Measurements from ENCODE around the gene SAMD5.

The SAMD5 gene

DNA sequence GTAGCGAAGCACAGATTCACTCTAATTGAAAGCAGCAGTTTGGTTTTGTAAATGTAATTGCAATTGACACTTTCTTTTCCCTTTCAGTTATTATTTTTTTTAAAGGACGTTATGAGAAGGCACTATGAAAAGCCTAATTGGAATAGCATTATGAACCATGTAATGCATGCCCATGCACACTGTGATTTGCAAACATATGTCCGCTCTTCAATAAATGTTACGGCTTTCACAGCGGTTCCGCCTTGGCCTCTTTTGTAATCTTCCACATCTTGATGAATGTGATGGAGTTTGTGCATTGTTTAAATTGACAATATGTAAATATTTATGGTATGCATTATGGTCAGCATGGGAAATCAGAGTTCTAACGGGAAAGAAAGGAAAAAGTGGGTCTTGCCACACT is 61.3 kb downstream of the SAMD5 start:
- DNase-seq: no peak

DNA sequence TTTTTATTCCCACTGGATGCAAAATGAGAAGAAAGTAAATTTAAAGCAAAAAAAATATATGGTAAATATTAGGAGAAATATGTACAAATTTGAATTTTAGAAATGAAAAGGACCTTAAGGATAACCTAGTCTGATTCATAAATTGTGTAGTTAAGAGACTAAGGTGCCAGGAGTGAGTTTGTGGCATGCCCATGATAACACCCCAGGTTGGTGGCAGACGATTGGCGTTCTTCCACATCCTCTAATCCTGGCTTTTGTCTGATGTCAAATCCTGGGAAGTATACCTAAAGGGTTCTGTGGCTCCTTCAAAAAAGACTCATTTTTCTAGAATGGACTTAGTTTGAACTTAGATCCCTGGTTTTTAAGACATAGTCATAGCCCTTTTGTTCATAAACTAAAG is 62.2 kb downstream of the SAMD5 start:
- no peak for DNase-seq

DNA sequence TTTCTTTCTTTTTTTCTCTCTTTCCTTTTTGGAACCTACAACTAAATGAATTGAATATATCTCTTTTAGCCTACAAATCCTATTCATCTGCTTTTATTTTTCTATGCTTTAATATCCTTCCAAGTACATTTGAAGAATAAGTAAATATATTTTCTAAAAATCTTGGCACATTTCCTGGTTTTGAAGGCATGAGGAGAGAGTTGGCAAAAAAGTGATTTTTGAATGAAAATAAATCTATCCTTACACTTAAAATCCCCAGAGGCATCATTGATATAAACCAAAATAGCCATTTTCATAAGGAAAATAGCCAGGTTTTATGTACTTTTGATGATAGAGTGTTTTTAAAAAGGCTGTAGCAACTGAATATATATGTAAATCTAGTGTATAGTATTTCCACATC is 69.0 kb downstream of the SAMD5 start:
- no peak for DNase-seq

DNA sequence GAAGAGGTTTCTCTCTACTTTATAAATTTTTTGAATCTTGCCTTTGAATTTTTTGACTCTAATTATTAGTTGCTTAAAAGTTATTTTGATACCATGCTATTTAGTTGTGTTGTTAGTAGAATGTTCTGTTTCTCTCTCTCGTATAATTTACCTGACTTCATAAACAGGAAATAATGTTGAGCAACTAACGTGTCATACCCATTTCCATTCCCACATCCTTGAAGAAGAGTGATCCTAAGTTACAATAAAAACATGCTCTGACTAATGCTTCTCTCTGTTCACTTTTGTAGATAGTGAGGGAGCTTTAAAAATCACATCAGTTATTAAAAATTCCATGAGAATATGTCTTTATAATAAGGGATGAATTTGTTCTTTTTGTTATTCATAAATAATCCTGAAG is 69.7 kb downstream of the SAMD5 start:
- no peak for DNase-seq

DNA sequence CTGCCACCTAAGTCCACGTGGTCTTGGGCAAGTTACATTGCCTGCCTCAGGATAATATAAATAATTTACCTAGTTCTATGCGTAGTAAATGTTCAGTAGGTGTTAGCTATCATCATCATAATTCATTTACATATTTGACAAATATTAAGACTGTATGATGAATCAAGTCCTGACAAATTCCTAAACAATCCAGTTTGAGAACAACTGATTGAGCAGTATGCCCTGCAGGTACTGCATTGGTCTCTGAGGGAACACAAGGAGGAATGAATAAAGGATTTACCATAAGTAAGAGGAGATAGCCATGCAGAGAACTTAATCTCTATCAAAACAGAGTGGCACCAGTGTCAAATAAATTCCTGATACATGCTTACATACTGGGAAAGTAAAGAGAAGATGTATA is 70.4 kb downstream of the SAMD5 start:
- no peak for DNase-seq

DNA sequence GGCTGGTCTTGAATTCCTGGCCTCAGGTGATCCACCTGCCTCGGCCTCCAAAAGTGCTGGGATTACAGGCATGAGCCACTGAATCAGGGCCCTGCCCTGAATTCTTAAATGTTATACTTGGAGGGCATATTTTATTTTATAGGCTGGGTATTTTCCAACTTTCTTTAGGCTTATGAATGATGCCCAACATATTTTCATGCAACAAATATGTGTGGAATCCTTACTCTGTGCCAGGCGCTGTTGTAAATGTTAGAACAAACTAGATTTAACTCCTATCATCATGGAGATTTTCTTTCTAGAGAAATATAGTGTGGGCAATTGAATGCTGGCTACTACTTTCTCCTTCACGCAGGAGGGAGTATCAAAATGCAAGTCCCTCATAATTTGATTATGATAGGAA is 71.2 kb downstream of the SAMD5 start:
- no peak for DNase-seq

DNA sequence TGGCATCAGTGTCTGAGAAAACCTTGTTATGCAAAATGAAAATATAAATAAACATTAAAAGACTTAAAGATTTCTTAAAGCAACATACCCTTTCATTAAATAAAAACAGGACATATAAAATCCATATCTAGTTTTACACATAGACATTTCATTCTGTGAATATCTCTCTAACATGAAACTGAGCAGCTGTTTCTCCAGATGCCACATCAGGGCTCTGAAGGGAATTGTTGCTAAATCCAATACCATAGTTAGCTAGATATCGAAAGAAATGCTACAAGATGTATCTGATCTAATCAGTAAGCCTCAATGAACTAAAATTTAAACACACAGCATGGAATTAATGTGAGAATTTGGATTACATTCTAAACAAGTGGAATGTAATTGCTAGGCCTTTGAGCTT is 74.5 kb downstream of the SAMD5 start:
- no peak for DNase-seq

DNA sequence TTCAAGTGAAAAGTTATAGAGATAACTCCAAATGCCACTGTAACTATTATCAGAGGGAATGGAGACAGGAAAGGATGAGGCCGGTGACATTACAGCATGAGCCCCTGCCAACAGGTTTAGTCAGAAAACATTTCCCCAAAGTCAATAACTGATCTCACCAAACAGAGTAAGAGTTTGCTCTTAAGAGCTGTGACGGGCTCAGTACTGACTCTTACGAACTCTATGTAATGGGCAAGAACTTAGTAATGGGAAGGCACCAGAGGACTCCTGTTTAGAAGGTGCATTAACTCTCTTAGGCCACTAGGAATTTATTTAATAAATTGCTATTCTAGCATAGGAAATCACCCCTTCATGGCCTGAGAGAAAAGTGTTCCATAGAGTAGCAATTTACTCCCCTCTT is 76.8 kb downstream of the SAMD5 start:
- DNase-seq: no peak

DNA sequence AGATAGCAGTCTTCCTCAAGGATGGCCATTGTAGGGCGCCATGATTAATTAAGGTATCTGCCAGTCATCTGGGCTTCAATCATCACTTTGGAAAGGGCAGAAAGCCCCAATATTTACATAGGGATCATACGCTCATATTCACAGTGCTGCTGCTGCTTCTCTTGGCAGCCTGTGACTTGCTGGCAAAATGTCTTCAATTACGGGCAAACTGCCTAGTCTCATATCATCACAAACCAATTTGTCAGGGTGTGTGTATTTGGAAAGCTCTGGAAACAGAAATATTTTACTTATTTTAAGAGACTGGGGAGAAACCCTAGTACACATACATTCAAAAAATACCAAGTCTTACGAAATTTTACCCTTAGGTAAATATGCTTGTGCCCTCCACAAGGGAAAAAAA is 77.6 kb downstream of the SAMD5 start:
- DNase-seq: no peak

DNA sequence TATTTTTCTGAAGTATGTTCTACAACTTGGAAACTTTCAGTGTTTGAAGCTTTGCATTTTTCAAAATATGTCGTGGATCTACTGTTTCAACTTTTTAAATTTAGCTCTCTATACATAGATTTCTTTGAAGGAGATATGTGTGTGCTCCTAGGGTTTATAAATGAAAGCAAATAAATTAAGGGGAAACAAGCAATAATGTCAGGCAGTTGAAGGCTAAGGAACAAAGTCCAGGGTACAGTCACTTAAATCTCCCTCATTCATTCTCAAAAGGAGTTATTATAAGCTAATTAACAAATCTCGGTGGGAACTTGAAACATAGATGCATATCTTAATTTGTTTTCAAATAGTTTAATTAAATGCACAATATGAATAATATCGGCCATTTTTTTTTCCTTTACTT is 79.4 kb downstream of the SAMD5 start:
- DNase-seq: no peak

DNA sequence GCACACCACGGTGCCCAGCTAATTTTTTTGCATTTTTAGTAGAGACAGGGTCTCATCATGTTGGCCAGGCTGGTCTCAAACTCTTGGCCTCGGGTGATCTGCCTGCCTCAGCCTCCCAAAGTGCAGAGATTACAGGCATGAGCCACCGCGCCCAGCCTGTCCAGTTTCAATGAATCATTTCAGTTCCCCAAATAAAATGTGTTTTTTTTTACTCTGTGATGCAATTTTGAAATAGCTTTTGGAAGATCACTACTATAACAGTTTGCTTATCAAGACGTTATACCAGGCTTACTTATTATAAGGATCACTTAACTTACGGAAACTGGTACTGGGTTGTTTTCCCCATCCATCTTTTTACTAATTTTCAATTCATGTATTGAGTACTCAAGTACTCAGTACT is 80.0 kb downstream of the SAMD5 start:
- no peak for DNase-seq

DNA sequence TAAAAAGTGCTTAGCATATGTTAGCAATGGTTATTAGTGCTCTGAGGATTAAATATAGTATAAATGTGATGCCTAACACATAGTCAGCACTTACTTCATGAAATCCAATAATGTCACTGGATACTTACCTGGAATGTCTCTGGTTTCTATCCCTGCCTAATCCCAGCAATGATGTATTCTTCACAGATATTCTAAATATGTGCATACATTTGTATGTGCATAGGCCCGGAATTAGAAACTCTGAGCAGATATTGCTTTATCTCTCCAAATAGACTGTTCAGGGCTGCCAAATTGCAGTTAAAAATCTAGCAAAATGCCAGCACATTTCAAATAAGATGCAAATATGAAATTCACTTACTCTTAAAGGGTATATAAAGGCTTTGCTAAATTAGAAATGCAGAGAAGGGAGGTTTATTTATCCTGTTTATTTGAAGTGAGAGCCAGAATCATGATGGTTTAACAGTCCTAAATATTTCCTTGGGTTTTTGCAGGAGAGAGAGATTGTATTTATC is 81.3 kb downstream of the SAMD5 start:
- no peak for DNase-seq

DNA sequence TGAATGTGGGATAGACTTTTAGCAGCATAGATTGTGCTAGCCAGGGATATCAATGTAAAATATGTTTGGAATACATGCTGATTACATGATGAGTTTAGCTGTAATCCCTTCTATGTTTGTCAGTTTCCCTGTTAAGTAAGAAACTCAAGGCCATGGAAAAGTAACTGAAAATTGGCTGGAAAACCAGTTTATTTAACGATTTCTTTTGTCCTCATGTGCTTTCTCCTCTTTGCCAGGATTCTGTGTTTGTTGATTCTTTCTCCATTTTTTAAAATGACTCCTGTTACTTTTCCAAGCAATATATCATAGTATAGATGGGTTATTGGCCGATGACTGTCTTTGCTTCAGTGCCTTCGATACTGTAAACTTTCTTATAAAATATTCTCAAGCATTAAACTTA is 87.5 kb downstream of the SAMD5 start:
- no peak for DNase-seq

DNA sequence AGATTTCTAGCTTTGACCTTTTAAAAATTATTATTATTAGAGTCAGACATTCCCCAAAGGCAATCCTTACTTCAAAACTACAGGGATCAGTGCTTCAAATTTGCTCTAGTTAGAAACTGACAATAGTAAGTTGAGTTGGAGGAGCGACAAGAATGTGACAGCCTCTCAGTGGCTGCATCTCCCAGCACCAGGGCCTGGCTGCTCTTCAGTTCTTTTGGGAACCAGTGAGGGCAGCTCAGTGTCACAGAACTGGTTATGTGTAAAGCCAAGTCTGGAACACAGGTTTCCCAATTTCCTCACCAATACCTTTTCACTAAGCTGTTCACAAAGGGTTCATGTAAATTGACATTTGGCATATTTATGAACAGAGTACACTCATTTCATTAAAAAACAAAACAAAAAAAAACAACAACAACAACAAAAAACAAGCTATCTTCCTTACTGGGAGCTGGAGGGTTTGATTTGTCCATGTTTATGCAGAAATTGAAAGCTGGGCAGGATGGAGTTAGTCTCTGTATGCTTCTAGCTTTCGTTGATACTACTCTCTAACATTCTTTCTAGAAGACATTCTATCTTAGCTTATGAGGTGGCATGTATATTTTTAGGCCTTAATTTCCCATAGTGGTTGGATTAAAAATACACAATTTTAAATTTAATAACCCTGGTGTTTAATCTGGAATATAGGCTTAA is 95.0 kb downstream of the SAMD5 start:
- DNase-seq: no peak

DNA sequence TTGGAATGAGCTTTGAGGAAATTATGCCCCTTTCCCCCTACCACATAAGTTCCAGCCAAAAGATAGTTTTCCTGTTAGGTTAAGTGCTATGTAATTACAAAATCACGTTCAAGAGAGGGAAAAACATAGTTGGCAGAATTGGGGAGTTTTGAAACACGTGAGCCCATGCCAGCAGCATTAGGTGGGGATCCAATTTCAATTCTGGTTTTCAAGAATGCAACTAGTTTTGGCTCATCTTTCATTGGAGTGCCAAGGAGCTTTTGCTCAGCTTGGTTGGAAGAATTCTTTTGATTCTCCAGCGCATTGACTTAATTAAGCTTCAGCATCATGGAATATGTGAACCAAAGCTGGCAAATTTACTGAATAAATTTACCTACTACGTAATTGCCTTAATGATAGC is 95.9 kb downstream of the SAMD5 start:
- DNase-seq: no peak

DNA sequence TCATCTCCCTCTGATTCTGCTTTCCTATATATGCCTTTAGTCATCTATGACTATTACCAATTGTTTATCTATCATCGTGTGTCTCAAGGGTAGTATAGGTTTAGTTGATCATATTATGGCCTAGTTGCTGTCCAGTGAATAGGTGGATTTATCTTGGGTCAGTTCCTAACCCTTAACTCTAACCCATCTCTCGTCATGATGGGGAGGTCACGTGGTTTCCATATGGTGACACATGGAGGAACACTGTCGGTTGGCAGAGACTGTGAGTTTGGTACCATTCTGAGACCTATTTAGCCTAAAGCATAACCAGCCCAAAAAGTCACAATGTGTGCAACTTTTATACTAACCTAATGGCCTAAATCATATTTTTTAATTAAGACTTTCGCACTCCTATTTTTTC is 103.5 kb downstream of the SAMD5 start:
- no peak for DNase-seq

DNA sequence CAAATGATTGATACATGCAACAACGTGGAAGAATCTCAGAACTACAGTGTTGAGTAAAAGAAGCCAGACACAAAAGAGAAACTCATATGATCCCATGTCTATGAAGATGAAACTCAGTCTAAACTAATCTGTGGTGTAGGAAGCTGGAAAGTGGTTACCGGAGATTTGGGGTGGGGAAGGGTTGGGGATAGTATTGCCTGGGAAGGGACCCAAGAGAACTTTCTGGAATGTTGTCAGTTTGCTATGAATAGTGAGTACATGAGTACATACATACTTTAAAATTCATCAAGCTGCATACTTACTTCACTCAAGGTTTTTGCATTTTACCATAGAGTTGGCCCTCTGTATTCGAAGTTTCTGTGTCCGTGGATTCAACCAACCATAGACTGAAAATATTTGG is 106.0 kb downstream of the SAMD5 start:
- DNase-seq: no peak

DNA sequence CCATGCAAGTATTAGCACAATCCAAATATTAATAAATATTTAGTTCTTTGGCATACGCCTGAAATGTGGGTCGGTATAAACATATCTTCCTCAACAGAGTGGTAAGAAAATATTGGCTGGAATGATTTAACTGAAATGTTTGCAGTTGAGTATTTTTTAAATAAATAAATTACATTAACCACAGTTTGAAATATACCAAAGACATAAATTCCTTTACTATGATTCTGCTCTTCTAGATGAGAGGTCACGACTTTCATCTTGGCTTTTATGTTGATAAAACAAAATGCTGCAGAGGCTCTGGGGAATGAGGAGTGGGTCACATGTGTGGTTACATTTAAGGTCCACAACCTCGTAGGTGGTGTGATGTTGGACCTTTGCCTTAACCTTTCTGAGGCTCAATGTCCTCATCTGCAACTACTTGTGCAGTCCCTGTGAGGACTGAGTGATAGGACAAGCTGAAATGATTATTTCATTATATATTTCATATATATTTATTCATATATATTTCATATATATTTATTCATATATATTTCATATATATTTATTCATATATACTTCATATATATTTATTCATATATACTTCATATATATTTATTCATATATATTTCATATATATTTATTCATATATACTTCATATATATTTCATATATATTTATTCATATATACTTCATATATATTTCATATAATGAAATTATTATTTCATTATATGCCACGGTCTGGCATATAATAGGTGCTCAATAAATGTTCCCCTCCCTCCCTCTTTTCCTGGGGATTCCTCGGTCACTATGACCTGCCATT is 107.4 kb downstream of the SAMD5 start:
- DNase-seq: no peak

DNA sequence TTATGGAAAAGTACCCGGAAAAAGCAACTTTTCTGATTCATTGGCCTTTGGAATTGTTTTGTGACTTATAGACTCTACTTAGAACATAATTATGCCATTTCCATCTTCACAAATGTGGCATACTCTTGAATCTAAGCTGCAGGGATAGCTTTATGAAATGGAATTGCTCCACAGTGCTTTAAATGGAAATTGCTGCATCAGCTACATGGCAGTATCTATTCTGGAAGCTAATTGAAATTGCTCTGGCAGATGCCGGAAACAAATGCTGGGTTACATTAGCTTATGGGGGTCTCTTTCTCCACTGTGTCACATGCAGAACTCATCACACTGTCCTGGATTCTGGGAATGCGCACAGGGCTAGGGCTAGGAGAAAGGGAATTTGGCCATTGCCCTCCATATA is 108.9 kb downstream of the SAMD5 start:
- no peak for DNase-seq

DNA sequence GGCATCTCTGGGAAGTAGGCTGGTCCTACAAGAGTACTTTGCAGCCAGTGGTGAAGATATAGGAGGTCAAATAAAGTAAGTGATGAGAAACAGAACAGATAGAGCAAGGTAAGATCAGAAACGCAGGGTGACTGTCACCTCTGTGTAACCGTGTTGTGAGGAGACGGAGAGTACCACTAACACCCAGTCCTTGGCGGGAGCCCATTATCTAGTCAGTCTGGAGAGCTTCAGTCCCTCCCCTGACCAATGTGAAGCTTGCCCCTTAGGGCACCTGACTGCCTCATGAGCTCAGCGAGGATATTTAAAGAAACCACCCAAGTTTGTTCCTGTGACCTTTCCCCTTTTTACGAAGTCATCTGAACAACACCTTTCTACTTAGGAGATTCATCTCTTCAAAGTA is 110.0 kb downstream of the SAMD5 start:
- no peak for DNase-seq

DNA sequence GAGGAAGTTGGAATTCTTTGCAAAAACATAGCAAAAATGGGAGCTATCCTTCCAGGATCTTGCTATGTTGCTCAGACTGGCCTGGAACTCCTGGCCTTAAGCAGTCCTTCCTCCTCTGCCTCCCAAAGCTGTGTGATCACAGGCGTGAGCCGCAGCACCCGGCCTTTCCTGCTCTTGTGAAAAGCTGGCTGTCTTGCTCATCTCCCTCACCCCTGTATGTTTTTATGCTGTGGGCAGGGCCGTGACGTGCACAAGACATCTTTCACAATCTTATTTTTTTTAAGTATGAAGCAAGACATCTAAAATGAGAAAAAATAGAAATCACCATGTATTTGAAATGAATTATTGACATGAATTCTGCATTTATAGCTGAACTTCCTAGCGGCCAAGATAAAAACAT is 110.4 kb downstream of the SAMD5 start:
- DNase-seq: no peak

All from NCI-H2107 (cell line).